Activated CD4-positive, alpha-beta T cell treated with anti-CD3 and anti-CD28 coated beads, Interleukin-2, amount 10 ng/mL, durations not matched to agents 7 days and 5 days (primary cell): ENCODE results near the gene RAB14. TPM values are rescaled to one million over a fixed set of nuclear protein-coding genes. Genes with fewer than 3 reads are reported as not detected.

ENCODE experiments used
- CTCF ChIA-PET: fragments of 350-600 bp; sonication (Branson Sonifier 250); formaldehyde crosslinking; loops from one replicate; lab custom pipeline; 2021; ENCODE audit warnings: antibody characterized with exemption; lab: Charles Lee
- POLR2A ChIA-PET: fragments of 350-600 bp; sonication (Branson Sonifier 250); formaldehyde crosslinking; loops from one replicate; lab custom pipeline; 2021; ENCODE audit warnings: antibody characterized with exemption; lab: Charles Lee
- DNase-seq: peaks from one replicate; pipeline ENCODE4 v3.0.0-alpha.2; 2020
- H3K27ac Mint-ChIP-seq: one replicate; pipeline ENCODE4 v1.8.0; 2021; ENCODE audit warnings: mild to moderate bottlenecking, moderate library complexity, mixed read lengths
- H3K27me3 Mint-ChIP-seq: one replicate; pipeline ENCODE4 v1.8.0; 2021; ENCODE audit warnings: mixed read lengths
- H3K36me3 Mint-ChIP-seq: one replicate; pipeline ENCODE4 v1.8.0; 2021; ENCODE audit warnings: low read depth, mixed read lengths
- H3K4me1 Mint-ChIP-seq: one replicate; pipeline ENCODE4 v1.8.0; 2021; ENCODE audit warnings: mixed read lengths
- H3K4me3 Mint-ChIP-seq: one replicate; pipeline ENCODE4 v1.8.0; 2021; ENCODE audit warnings: mild to moderate bottlenecking, moderate library complexity, mixed read lengths
- H3K9me3 Mint-ChIP-seq: one replicate; pipeline ENCODE4 v1.8.0; 2021; ENCODE audit warnings: mixed read lengths
- total RNA-seq, 2 experiments: library from RNA; stranded (reverse); gene quantifications; one replicate each; pipeline ENCODE4 v1.2.3, GENCODE V29; 2021

Gene RAB14
- total RNA-seq, 2 experiments from 2014 or later, result 65.8 to 66.6 TPM

DNA sequence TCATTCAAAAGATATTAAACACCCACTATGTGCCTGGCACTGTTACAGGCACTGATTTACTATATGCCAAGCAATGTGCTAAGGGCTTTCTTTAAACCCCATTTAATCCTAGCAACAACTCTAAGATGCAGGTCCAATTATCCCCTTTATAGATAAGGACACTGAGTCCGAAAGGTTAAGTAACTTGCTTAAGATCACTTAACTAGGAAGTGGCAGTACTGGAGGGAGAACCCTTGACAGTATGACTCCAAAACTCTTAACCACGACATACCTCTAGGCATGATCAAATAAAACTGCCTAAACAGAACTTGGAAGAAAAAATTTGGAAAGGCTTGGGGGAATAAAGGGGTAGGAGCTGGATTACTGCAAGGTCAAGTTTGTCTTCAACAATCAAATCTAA, 1.7 kb downstream of the RAB14 start:
- Mint-ChIP-seq H3K27me3 (no peaks in the 10 kb centered on the region), H3K9me3 (peaks cover 2% of the 10 kb centered on the region), H3K27ac (peak overlapping the region; percentile 91), H3K4me3 (peak overlapping the region; percentile 96), H3K4me1 (peaks cover 66% of the 10 kb centered on the region), H3K36me3 (peaks cover 14% of the 10 kb centered on the region)
- no peak for DNase-seq
- ChIA-PET POLR2A (interaction anchor here (0.7 kb wide), 1 partner anchor 127 kb away, joined by 3 read pairs; no protein-coding TSS in a partner anchor), CTCF (interaction anchor here (0.8 to 3.7 kb wide), 7 partner anchors 11 to 113 kb away, joined by 3 to 16 read pairs (median 3); no protein-coding TSS in a partner anchor)

DNA sequence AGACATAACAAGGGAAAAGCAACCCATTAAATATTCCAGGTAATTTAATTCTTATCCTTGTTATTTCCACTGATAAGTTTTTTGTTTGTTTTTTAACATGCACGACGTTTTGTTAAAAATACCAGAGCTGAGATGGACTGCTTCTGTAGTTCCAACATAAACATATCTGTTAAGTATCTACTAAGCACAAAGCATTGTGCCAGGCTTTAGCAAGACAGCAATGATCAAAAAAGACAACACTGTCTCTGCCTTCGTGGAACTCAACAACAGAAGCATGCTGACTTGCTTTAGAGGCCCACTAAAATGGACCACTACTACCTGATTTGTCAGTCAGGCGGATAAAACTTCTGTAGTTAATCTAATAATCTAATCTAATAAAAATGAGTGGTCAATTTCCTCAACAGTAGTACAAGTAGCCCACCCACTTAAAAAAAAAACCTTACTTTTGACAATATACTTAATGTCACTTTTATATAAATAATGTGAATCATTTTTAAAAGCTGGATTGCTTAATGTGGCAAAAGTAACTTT, 3.1 kb downstream of the RAB14 start:
- H3K4me3 Mint-ChIP-seq, result peak overlapping the region; percentile 20
- CTCF ChIA-PET, result interaction anchor here (0.6 to 3.7 kb wide), 3 partner anchors 13 to 249 kb away, joined by 3 to 12 read pairs (median 3); no protein-coding TSS in a partner anchor
- H3K4me1 Mint-ChIP-seq, result peaks cover 72% of the 10 kb centered on the region
- no peak for DNase-seq
- POLR2A ChIA-PET, result no interaction called here
- peaks cover 14% of the 10 kb centered on the region for H3K36me3 Mint-ChIP-seq
- H3K27ac Mint-ChIP-seq, result no peak overlapping the region
- no peaks in the 10 kb centered on the region for H3K9me3 Mint-ChIP-seq
- no peaks in the 10 kb centered on the region for H3K27me3 Mint-ChIP-seq

DNA sequence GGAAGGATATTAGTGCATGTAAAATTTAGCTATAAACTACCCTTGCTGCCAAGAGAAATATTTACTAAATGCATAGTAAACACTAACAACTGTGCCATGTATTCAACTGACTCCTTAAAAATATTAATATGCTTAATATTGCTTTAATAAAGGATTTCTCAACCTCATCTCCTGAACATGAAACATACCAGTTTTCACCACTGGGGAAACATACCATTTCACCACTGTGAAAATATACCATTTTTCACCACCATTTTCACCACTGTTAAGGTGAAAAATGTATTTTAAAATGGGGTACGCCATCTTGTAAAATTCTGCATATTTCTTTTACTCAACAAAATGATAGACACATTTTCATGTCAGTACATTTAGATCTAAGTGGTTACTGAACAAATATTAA, 4.5 kb downstream of the RAB14 start:
- Mint-ChIP-seq H3K4me3 (no peak overlapping the region), H3K27me3 (no peaks in the 10 kb centered on the region), H3K27ac (no peak overlapping the region), H3K9me3 (no peaks in the 10 kb centered on the region), H3K36me3 (peaks cover 15% of the 10 kb centered on the region), H3K4me1 (peaks cover 74% of the 10 kb centered on the region)
- POLR2A ChIA-PET, result no interaction called here
- CTCF ChIA-PET, result interaction anchor here (0.8 kb wide), 1 partner anchor 196 kb away, joined by 5 read pairs; no protein-coding TSS in a partner anchor
- DNase-seq, result no peak

DNA sequence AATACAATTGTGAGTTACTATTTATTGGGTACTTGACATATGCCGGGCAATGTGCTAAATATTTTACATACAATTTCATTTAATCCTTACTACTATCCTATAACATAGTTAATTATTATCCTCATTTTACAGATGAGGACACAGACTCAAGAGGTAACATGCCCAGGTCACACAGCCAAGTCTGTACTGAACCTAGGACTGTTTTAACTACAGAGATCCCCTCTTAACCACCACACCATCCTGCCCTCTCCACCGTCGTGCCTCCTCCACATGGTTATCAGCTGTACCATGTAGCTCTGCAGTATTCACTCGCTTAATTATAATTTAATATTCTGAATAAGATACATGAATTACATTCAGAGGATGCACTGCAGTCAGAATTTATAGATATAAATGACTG, 5.3 kb downstream of the RAB14 start:
- no peak overlapping the region for H3K4me3 Mint-ChIP-seq
- no peak overlapping the region for H3K27ac Mint-ChIP-seq

DNA sequence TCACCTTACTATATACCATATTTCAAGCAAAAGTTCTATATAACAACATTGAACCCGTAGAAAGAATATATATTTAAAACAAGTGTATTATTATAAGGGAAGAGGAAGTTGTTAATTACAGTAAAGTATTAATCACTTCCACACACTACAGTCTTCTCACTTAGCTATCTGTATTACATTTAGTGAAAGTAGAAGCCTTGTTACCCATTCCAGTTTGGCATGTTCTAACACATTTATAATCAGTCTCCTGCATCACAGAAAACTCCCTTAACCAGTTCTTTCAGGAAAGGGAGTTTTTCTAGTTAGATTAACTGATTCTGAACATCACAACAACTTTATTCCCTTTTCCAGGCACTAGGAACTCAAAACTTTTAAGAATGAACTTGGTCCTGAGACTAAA, 6.9 kb downstream of the RAB14 start:
- H3K4me3 Mint-ChIP-seq, result no peak overlapping the region
- no peak for DNase-seq
- no peak overlapping the region for H3K27ac Mint-ChIP-seq
- POLR2A ChIA-PET, result interaction anchor here (0.7 kb wide), 1 partner anchor 9 kb away, joined by 3 read pairs; no protein-coding TSS in a partner anchor
- no peaks in the 10 kb centered on the region for H3K9me3 Mint-ChIP-seq
- CTCF ChIA-PET, result interaction anchor here (0.9 to 1.3 kb wide), 2 partner anchors 10 to 23 kb away, joined by 3 read pairs; no protein-coding TSS in a partner anchor
- no peaks in the 10 kb centered on the region for H3K27me3 Mint-ChIP-seq
- H3K36me3 Mint-ChIP-seq, result peaks cover 17% of the 10 kb centered on the region
- H3K4me1 Mint-ChIP-seq, result peaks cover 75% of the 10 kb centered on the region

More for the DNA sequence above, 5.3 kb downstream of the RAB14 start:
- peaks cover 71% of the 10 kb centered on the region for H3K4me1 Mint-ChIP-seq
- H3K27me3 Mint-ChIP-seq, result no peaks in the 10 kb centered on the region
- DNase-seq, result no peak
- no peaks in the 10 kb centered on the region for H3K9me3 Mint-ChIP-seq
- peaks cover 15% of the 10 kb centered on the region for H3K36me3 Mint-ChIP-seq
- POLR2A ChIA-PET, result no interaction called here
- CTCF ChIA-PET, result no interaction called here

DNA sequence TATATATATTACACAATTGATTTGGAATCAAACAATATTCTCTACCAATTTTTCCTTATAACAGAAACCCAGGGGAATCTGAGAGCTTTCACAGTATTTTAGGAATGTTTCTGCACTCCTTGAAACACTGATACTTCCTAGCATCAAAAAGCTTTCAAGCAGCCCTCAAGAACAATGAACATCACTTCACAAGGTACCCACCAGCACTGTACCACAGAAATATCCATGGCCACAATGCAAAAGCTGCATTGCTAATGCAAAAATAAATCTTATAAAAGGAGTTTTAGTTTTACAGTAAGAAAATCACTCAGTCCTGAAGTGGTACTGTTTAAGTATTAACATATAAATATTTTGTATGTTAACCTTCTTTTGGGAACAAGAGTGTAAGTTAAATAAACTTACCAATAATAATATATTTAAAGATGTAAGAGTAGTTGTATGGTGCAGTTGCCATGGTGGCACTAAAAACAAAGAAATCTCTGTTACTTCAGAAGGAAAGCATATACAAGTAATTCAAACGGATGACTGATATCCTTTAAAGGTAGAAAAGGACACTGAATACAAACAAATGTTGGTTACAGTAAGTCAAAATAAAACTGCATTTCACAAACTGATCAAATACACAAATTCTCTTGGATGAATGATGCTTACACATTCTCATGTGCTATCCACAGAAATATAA, 8.6 kb downstream of the RAB14 start:
- peaks cover 67% of the 10 kb centered on the region for H3K4me1 Mint-ChIP-seq
- H3K27ac Mint-ChIP-seq, result no peak overlapping the region
- H3K36me3 Mint-ChIP-seq, result peaks cover 22% of the 10 kb centered on the region
- ChIA-PET POLR2A (no interaction called here), CTCF (no interaction called here)
- no peak for DNase-seq
- H3K9me3 Mint-ChIP-seq, result no peaks in the 10 kb centered on the region
- H3K4me3 Mint-ChIP-seq, result no peak overlapping the region
- no peaks in the 10 kb centered on the region for H3K27me3 Mint-ChIP-seq

DNA sequence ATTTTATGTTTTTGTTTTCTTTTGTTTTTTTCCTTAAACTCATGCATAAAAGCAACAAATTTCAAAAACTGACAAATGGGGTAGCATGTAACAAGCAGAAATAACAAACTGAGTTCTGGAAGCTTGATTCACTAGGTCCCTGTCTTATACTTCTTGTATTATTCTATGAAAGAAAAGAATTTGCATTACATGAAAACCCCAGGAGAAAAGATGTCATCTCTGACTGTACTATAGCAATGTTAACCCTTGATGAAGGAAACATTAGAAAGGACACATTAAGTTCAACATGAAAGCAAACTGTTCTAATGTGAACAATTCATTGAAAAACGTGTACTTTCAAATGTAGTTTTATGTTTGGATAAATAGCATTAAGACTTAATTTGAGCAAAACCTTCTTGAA, 9.2 kb downstream of the RAB14 start:
- Mint-ChIP-seq H3K4me3 (no peak overlapping the region), H3K27ac (no peak overlapping the region), H3K4me1 (peaks cover 67% of the 10 kb centered on the region), H3K36me3 (peaks cover 21% of the 10 kb centered on the region), H3K9me3 (no peaks in the 10 kb centered on the region), H3K27me3 (no peaks in the 10 kb centered on the region)
- DNase-seq, result no peak
- ChIA-PET CTCF (interaction anchor here (0.6 kb wide), 1 partner anchor 9 kb away, joined by 3 read pairs; no protein-coding TSS in a partner anchor), POLR2A (no interaction called here)

DNA sequence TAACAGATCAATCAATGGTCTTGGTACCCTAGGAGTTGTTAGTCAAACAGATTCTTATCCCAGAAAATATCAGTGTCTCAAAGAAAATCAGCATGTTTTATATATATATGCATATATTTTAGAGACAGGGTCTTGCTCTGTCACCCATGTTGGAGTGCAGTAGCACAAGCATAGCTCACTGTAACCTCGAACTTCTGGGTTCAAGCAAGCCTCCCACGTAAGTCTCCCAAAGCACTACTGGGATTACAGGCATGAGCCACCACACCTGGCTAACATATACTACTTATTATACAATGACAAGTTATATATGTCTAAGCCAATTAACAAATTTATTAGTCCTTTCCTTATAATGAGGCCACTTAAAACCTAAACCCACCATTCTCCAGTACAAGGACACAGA, 10.4 kb downstream of the RAB14 start:
- no peak for DNase-seq
- ChIA-PET CTCF (interaction anchor here (0.6 kb wide), 1 partner anchor 341 kb away, joined by 4 read pairs; no protein-coding TSS in a partner anchor), POLR2A (no interaction called here)
- Mint-ChIP-seq H3K27ac (no peak overlapping the region), H3K4me3 (no peak overlapping the region), H3K4me1 (peaks cover 65% of the 10 kb centered on the region), H3K27me3 (no peaks in the 10 kb centered on the region), H3K9me3 (no peaks in the 10 kb centered on the region), H3K36me3 (peaks cover 27% of the 10 kb centered on the region)

DNA sequence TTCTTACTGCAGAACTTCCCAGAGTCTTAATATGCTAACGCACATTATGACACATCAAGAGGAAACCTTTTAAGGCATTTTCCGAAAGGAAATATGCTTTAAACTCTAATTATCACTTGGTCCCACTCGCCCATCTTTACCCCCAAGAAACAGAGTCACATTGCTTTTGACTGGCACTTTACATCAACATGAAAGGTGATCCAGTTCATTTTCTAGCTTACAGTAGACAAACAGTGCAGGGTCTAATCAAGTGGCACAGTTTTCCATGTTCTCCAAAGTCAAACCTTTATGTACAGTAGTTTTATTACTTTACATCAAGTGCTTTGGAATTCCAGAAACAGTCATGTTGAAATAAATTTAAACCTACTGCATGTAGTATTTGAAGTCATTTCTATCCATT, 12.0 kb downstream of the RAB14 start:
- CTCF ChIA-PET, result interaction anchor here (1.1 kb wide), 1 partner anchor 10 kb away, joined by 3 read pairs; no protein-coding TSS in a partner anchor
- Mint-ChIP-seq H3K27me3 (no peaks in the 10 kb centered on the region), H3K27ac (no peak overlapping the region), H3K36me3 (peaks cover 42% of the 10 kb centered on the region), H3K4me1 (peaks cover 65% of the 10 kb centered on the region), H3K9me3 (no peaks in the 10 kb centered on the region), H3K4me3 (no peak overlapping the region)
- POLR2A ChIA-PET, result no interaction called here
- no peak for DNase-seq

DNA sequence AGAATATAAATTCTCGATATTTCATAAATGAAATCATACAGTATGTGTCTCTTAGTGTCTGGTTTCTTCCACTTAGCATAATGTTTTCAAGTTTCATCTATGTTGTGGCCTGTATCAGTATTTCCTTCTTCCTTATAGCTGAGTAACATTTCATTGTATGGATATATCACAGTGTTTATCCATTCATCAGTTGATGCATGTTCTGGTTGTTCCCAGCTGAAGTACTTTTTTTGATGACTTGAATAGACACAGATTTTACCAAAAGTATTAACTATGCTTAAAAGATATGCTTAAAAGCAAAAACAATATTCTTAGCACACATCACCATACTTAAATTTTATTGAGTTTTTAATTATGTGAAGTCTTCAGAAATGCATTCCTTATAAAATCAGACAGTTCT, 12.7 kb downstream of the RAB14 start:
- H3K36me3 Mint-ChIP-seq, result peaks cover 43% of the 10 kb centered on the region
- H3K4me1 Mint-ChIP-seq, result peaks cover 61% of the 10 kb centered on the region
- no peaks in the 10 kb centered on the region for H3K27me3 Mint-ChIP-seq
- ChIA-PET CTCF (interaction anchor here (1.1 kb wide), 1 partner anchor 11 kb away, joined by 3 read pairs; no protein-coding TSS in a partner anchor), POLR2A (no interaction called here)
- no peak overlapping the region for H3K4me3 Mint-ChIP-seq
- no peak for DNase-seq
- H3K27ac Mint-ChIP-seq, result no peak overlapping the region
- H3K9me3 Mint-ChIP-seq, result no peaks in the 10 kb centered on the region

DNA sequence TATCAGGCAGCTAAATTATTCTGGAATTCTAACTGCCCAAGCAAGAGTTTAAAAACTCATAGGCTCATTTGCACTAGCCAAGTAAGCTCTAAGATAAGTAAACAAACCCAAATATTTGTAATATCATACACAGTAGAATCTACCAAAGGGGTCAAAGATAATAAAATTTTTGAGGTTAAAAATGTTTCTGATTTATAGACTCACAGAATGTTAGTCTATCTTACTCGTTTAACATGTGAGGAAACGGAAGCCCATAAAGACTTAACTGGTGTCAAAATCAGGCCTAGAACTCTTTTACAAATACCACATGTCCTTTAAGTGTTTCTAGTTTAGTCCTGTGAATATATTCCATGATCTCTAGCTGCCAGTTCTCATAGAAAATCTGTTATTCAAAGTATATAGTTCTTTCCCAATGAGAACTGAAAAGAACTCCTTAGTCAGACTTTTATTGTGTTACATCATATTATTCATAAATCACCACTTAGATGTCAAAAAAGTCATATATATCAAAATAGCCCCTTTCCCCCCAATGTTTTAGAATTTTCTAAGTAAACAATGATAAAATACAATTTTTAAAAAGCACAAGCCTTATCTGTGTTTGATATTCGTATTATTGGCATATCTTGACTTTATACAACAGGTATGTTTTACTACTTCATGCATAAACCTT, 13.9 kb downstream of the RAB14 start:
- POLR2A ChIA-PET, result interaction anchor here (0.7 kb wide), 1 partner anchor 1853 kb away, joined by 5 read pairs; no protein-coding TSS in a partner anchor
- Mint-ChIP-seq H3K27ac (no peak overlapping the region), H3K36me3 (peaks cover 54% of the 10 kb centered on the region), H3K27me3 (no peaks in the 10 kb centered on the region), H3K4me1 (peaks cover 59% of the 10 kb centered on the region), H3K4me3 (no peak overlapping the region), H3K9me3 (no peaks in the 10 kb centered on the region)
- CTCF ChIA-PET, result interaction anchor here (0.6 kb wide), 1 partner anchor 256 kb away, joined by 3 read pairs; no protein-coding TSS in a partner anchor
- no peak for DNase-seq

DNA sequence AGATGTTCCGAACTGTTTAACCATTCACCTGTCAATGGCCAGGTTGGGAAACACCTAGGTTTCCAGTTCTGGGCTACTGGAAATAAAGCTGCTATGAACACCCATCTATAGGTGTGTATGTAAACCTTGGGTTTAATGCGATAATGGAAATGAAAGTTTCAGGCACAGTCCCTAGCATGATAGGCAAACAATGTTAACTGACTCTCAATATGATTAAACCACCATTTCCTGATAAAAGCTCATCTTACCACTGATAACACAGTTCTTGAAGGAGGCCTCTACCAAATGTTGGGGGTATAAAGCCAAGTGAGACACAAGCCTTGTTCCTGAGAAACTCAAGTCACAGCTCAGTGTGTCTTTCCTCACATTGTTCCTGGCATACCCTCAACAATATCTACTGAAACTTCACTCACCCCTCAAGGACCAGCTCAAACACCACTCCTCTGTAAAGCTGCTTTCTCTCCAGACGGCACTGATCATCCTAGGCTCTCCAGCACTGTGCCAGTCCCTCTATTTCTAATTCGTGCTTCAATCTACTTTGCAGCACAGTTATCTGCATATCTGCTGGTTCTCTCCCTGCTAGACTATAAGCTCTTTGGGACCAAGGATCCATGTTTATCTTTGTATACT, 15.8 kb downstream of the RAB14 start:
- H3K36me3 Mint-ChIP-seq, result peaks cover 65% of the 10 kb centered on the region
- H3K4me3 Mint-ChIP-seq, result no peak overlapping the region
- no peak for DNase-seq
- H3K27ac Mint-ChIP-seq, result peak overlapping the region; percentile 26
- no peaks in the 10 kb centered on the region for H3K27me3 Mint-ChIP-seq
- ChIA-PET CTCF (interaction anchor here (1.2 to 2.6 kb wide), 5 partner anchors 10 to 26 kb away, joined by 3 to 12 read pairs (median 7); partner anchors contain the start of gene RAB14), POLR2A (interaction anchor here (0.5 to 1.1 kb wide), 2 partner anchors 8 to 296 kb away, joined by 3 read pairs; no protein-coding TSS in a partner anchor)
- no peaks in the 10 kb centered on the region for H3K9me3 Mint-ChIP-seq
- peaks cover 54% of the 10 kb centered on the region for H3K4me1 Mint-ChIP-seq
